Dendritic cell treated with granulocyte-macrophage colony-stimulating factor and Interleukin-4, amounts not matched to agents 40 ng/mL and 50 ng/mL, for 4 days (primary cell): ENCODE data around the gene CD72.
"Not testable (repeated sequence)": the region's sequence is repeated elsewhere in the genome, so short reads cannot be mapped to it uniquely, and the experiment has no call there.

ENCODE experiments used
- H3K27ac Mint-ChIP-seq: one replicate; pipeline ENCODE4 v1.8.0; 2022; ENCODE audit warnings: mild to moderate bottlenecking, mixed read lengths
- H3K27me3 Mint-ChIP-seq: one replicate; pipeline ENCODE4 v1.8.0; 2022; ENCODE audit warnings: mild to moderate bottlenecking, mixed read lengths
- H3K36me3 Mint-ChIP-seq: one replicate; pipeline ENCODE4 v1.8.0; 2022; ENCODE audit warnings: low read depth, mixed read lengths
- H3K4me1 Mint-ChIP-seq: one replicate; pipeline ENCODE4 v1.8.0; 2022; ENCODE audit warnings: low read depth, mixed read lengths
- H3K4me3 Mint-ChIP-seq: one replicate; pipeline ENCODE4 v1.8.0; 2022; ENCODE audit warnings: mild to moderate bottlenecking, moderate library complexity, mixed read lengths
- H3K9me3 Mint-ChIP-seq: one replicate; pipeline ENCODE4 v1.8.0; 2022; ENCODE audit warnings: mixed read lengths
- intact Hi-C: fragments of 100-400 bp; cut with micrococcal nuclease; formaldehyde crosslinking; loops from one replicate; pipeline ENCODE4 v1.15.0; 2022

CD72 gene

GRCh38 chr9:35656831-35657545 lies 38.8 kb upstream of the CD72 start:
- no peaks in the 10 kb centered on the region for H3K9me3 Mint-ChIP-seq
- intact Hi-C loops: loop anchor here (1.0 kb wide), 1 partner anchor 8 kb away; no protein-coding TSS in a partner anchor
- H3K27me3 Mint-ChIP-seq: peaks cover 2% of the 10 kb centered on the region
- peaks cover 62% of the 10 kb centered on the region for H3K4me1 Mint-ChIP-seq
- peaks cover 35% of the 10 kb centered on the region for H3K36me3 Mint-ChIP-seq
- peak overlapping the region; percentile 90 for H3K4me3 Mint-ChIP-seq
- H3K27ac Mint-ChIP-seq: peak overlapping the region; percentile 95

GRCh38 chr9:35656348-35656747 lies 38.1 kb upstream of the CD72 start:
- peaks cover 29% of the 10 kb centered on the region for H3K36me3 Mint-ChIP-seq
- peaks cover 61% of the 10 kb centered on the region for H3K4me1 Mint-ChIP-seq
- H3K27me3 Mint-ChIP-seq: peaks cover 2% of the 10 kb centered on the region
- no peak overlapping the region for H3K4me3 Mint-ChIP-seq
- H3K27ac Mint-ChIP-seq: peak overlapping the region; percentile 95
- H3K9me3 Mint-ChIP-seq: no peaks in the 10 kb centered on the region
- intact Hi-C loops: no loop called here

GRCh38 chr9:35653611-35654010 lies 35.4 kb upstream of the CD72 start:
- intact Hi-C loops: no loop called here

GRCh38 chr9:35652829-35653209 lies 34.6 kb upstream of the CD72 start:
- peaks cover 67% of the 10 kb centered on the region for H3K4me1 Mint-ChIP-seq
- H3K4me3 Mint-ChIP-seq: no peak overlapping the region
- peaks cover under 1% of the 10 kb centered on the region for H3K36me3 Mint-ChIP-seq
- intact Hi-C loops: no loop called here
- no peaks in the 10 kb centered on the region for H3K9me3 Mint-ChIP-seq
- peaks cover 2% of the 10 kb centered on the region for H3K27me3 Mint-ChIP-seq
- H3K27ac Mint-ChIP-seq: peak overlapping the region; percentile 52

More at GRCh38 chr9:35653611-35654010, 35.4 kb upstream of the CD72 start:
- Mint-ChIP-seq H3K4me3 (no peak overlapping the region), H3K27ac (no peak overlapping the region), H3K36me3 (peaks cover 8% of the 10 kb centered on the region), H3K27me3 (peaks cover 2% of the 10 kb centered on the region), H3K4me1 (peaks cover 60% of the 10 kb centered on the region), H3K9me3 (no peaks in the 10 kb centered on the region)

- H3K4me1 Mint-ChIP-seq: peaks cover 68% of the 10 kb centered on the region
- intact Hi-C loops: no loop called here
- H3K27ac Mint-ChIP-seq: peak overlapping the region; percentile 16
- no peak overlapping the region for H3K4me3 Mint-ChIP-seq
- peaks cover 2% of the 10 kb centered on the region for H3K27me3 Mint-ChIP-seq
- H3K9me3 Mint-ChIP-seq: no peaks in the 10 kb centered on the region
- H3K36me3 Mint-ChIP-seq: no peaks in the 10 kb centered on the region
Measured at GRCh38 chr9:35651956-35652828, 34.0 kb upstream of the CD72 start.

- H3K4me1 Mint-ChIP-seq: peaks cover 61% of the 10 kb centered on the region
Measured at GRCh38 chr9:35650341-35651158, 32.3 kb upstream of the CD72 start, which contains the start of gene SIT1. Gene SIT1, minus strand, starts transcription at chr9:35650931. Its CDS starts 78 bp downstream, at chr9:35650853.

GRCh38 chr9:35649431-35650340 lies 31.5 kb upstream of the CD72 start:
- H3K9me3 Mint-ChIP-seq: no peaks in the 10 kb centered on the region
- no peak overlapping the region for H3K4me3 Mint-ChIP-seq
- peaks cover 8% of the 10 kb centered on the region for H3K36me3 Mint-ChIP-seq
- intact Hi-C loops: loop anchor here (1.0 to 10.0 kb wide), 3 partner anchors 8 to 165 kb away; partner anchors contain the start of genes HINT2 and SPAG8
- H3K27me3 Mint-ChIP-seq: no peaks in the 10 kb centered on the region
- peaks cover 59% of the 10 kb centered on the region for H3K4me1 Mint-ChIP-seq
- peak overlapping the region; percentile 78 for H3K27ac Mint-ChIP-seq

More at GRCh38 chr9:35650341-35651158, 32.3 kb upstream of the CD72 start, which contains the start of gene SIT1:
- Mint-ChIP-seq H3K27me3 (peaks cover 2% of the 10 kb centered on the region), H3K9me3 (no peaks in the 10 kb centered on the region), H3K36me3 (peaks cover 8% of the 10 kb centered on the region), H3K27ac (peak within 1 kb of the TSS; percentile 78), H3K4me3 (no peak within 1 kb of the TSS)
- intact Hi-C loops: no loop called here

- intact Hi-C loops: loop anchor here (1.0 to 10.0 kb wide), 4 partner anchors 42 to 168 kb away; partner anchors contain the start of genes CREB3, HINT2, SPAG8 and TLN1
- no peaks in the 10 kb centered on the region for H3K9me3 Mint-ChIP-seq
- peak overlapping the region; percentile 81 for H3K4me3 Mint-ChIP-seq
- H3K4me1 Mint-ChIP-seq: peaks cover 63% of the 10 kb centered on the region
- H3K27ac Mint-ChIP-seq: peak overlapping the region; percentile 92
- no peaks in the 10 kb centered on the region for H3K27me3 Mint-ChIP-seq
- peaks cover 14% of the 10 kb centered on the region for H3K36me3 Mint-ChIP-seq
Measured at GRCh38 chr9:35646533-35647265, 28.5 kb upstream of the CD72 start.

GRCh38 chr9:35646153-35646532 lies 27.9 kb upstream of the CD72 start:
- Mint-ChIP-seq H3K36me3 (peaks cover 14% of the 10 kb centered on the region), H3K9me3 (no peaks in the 10 kb centered on the region), H3K4me3 (peak overlapping the region; percentile 81), H3K27me3 (no peaks in the 10 kb centered on the region), H3K4me1 (peaks cover 69% of the 10 kb centered on the region), H3K27ac (peak overlapping the region; percentile 92)
- intact Hi-C loops: loop anchor here (1.0 to 10.0 kb wide), 4 partner anchors 42 to 169 kb away; partner anchors contain the start of genes CREB3, HINT2, SPAG8 and TLN1

- intact Hi-C loops: loop anchor here (1.0 to 10.0 kb wide), 4 partner anchors 41 to 169 kb away; partner anchors contain the start of genes CREB3, HINT2, SPAG8 and TLN1
Measured at GRCh38 chr9:35645736-35646135, 27.5 kb upstream of the CD72 start.

GRCh38 chr9:35643046-35643445 lies 24.8 kb upstream of the CD72 start:
- intact Hi-C loops: loop anchor here (10.0 kb wide), 1 partner anchor 172 kb away; the partner anchor contains the start of genes HINT2 and SPAG8
- Mint-ChIP-seq H3K36me3 (peaks cover 21% of the 10 kb centered on the region), H3K27me3 (no peaks in the 10 kb centered on the region), H3K4me3 (no peak overlapping the region), H3K27ac (no peak overlapping the region), H3K4me1 (peaks cover 67% of the 10 kb centered on the region), H3K9me3 (peaks cover 7% of the 10 kb centered on the region)

More at GRCh38 chr9:35645736-35646135, 27.5 kb upstream of the CD72 start:
- Mint-ChIP-seq H3K4me1 (peaks cover 71% of the 10 kb centered on the region), H3K27ac (peak overlapping the region; percentile 92), H3K4me3 (peak overlapping the region; percentile 81), H3K36me3 (peaks cover 15% of the 10 kb centered on the region)
- not testable (repeated sequence) for H3K9me3 Mint-ChIP-seq, H3K27me3 Mint-ChIP-seq

- not testable (repeated sequence) for H3K4me3 Mint-ChIP-seq, H3K27me3 Mint-ChIP-seq, H3K9me3 Mint-ChIP-seq
- H3K36me3 Mint-ChIP-seq: peaks cover 20% of the 10 kb centered on the region
- peak overlapping the region; percentile 80 for H3K27ac Mint-ChIP-seq
- intact Hi-C loops: loop anchor here (10.0 kb wide), 1 partner anchor 173 kb away; the partner anchor contains the start of genes HINT2 and SPAG8
- H3K4me1 Mint-ChIP-seq: peaks cover 72% of the 10 kb centered on the region
Measured at GRCh38 chr9:35641478-35641877, 23.3 kb upstream of the CD72 start.
